Type B pancreatic cell (in vitro differentiated cells): Measurements from ENCODE around the gene PGS1. TPM values are rescaled to one million over a fixed set of nuclear protein-coding genes. Genes with fewer than 3 reads are reported as not detected.

Source experiments
- DNase-seq: peaks from one replicate; pipeline ENCODE4 v3.0.0; 2021; ENCODE audit warnings: mixed read lengths; ENCODE audit not compliant: unreplicated experiment; ENCODE audit errors: extremely low spot score
- H3K27ac Mint-ChIP-seq: 2 replicates; pipeline ENCODE4 v1.8.0; 2021; ENCODE audit warnings: mild to moderate bottlenecking, mixed read lengths
- H3K27me3 Mint-ChIP-seq: 2 replicates; pipeline ENCODE4 v1.8.0; 2021; ENCODE audit warnings: mixed read lengths
- H3K36me3 Mint-ChIP-seq: 2 replicates; pipeline ENCODE4 v1.8.0; 2021; ENCODE audit warnings: mixed read lengths
- H3K4me1 Mint-ChIP-seq: one replicate; pipeline ENCODE4 v1.8.0; 2021; ENCODE audit warnings: mixed read lengths; ENCODE audit not compliant: unreplicated experiment
- H3K4me3 Mint-ChIP-seq: 2 replicates; pipeline ENCODE4 v1.8.0; 2021; ENCODE audit warnings: mild to moderate bottlenecking, mixed read lengths
- H3K9me3 Mint-ChIP-seq: 2 replicates; pipeline ENCODE4 v1.8.0; 2021; ENCODE audit warnings: mixed read lengths
- total RNA-seq: library from RNA; stranded (reverse); gene quantifications from 2 replicates; pipeline ENCODE4 v1.2.1, GENCODE V29; 2021; ENCODE audit warnings: low replicate concordance
- TF ChIP-seq, protein P1 (sequence below): fragments of 200-600 bp; sonication (generic); conservative IDR thresholded peaks from 2 replicates; pipeline ENCODE4 v1.5.0; 2021; ENCODE audit warnings: antibody characterized with exemption, mild to moderate bottlenecking

PGS1 gene
- total RNA-seq, 1 donor from 2014 or later: 54.8 TPM

DNA sequence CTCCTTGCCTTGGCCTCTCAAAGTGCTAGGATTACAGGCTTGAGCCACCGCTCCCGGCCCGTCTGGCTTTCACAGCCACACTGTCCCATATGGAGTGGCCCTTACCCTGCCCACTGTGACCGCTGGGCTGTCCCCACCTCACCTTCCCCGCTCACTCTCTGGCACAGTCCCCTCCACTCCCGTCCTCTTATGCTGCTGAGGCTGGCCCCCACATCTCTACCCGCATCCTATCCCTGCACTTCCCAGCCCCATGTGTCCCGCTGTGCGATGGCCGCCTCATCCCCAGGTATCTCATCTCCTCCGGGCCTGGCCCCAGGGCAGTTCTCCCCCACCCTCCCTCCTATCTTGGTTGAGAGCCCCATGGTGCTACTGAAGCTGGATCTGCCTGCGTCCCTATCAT lies 93.2 kb downstream of the PGS1 start:
- Mint-ChIP-seq H3K36me3 (no peaks in the 10 kb centered on the region), H3K27ac (no peak overlapping the region), H3K4me1 (no peaks in the 10 kb centered on the region), H3K4me3 (no peak overlapping the region), H3K9me3 (no peaks in the 10 kb centered on the region), H3K27me3 (peaks cover 5% of the 10 kb centered on the region)
- TF ChIP-seq, protein P1, sequence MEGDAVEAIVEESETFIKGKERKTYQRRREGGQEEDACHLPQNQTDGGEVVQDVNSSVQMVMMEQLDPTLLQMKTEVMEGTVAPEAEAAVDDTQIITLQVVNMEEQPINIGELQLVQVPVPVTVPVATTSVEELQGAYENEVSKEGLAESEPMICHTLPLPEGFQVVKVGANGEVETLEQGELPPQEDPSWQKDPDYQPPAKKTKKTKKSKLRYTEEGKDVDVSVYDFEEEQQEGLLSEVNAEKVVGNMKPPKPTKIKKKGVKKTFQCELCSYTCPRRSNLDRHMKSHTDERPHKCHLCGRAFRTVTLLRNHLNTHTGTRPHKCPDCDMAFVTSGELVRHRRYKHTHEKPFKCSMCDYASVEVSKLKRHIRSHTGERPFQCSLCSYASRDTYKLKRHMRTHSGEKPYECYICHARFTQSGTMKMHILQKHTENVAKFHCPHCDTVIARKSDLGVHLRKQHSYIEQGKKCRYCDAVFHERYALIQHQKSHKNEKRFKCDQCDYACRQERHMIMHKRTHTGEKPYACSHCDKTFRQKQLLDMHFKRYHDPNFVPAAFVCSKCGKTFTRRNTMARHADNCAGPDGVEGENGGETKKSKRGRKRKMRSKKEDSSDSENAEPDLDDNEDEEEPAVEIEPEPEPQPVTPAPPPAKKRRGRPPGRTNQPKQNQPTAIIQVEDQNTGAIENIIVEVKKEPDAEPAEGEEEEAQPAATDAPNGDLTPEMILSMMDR: no peak
- no peak for DNase-seq

- Mint-ChIP-seq H3K4me3 (no peak overlapping the region), H3K27ac (no peak overlapping the region)
These were observed 93.8 kb downstream of the PGS1 start for GRCh38 chr17:78472035-78472905.

GRCh38 chr17:78473951-78474613 lies 95.6 kb downstream of the PGS1 start:
- no peak overlapping the region for H3K4me3 Mint-ChIP-seq
- H3K36me3 Mint-ChIP-seq: no peaks in the 10 kb centered on the region
- H3K4me1 Mint-ChIP-seq: no peaks in the 10 kb centered on the region
- TF ChIP-seq, protein P1: no peak
- no peak for DNase-seq
- H3K27ac Mint-ChIP-seq: no peak overlapping the region
- H3K9me3 Mint-ChIP-seq: no peaks in the 10 kb centered on the region
- peaks cover 5% of the 10 kb centered on the region for H3K27me3 Mint-ChIP-seq

More at GRCh38 chr17:78472035-78472905, 93.8 kb downstream of the PGS1 start:
- H3K36me3 Mint-ChIP-seq: no peaks in the 10 kb centered on the region
- no peaks in the 10 kb centered on the region for H3K4me1 Mint-ChIP-seq
- H3K27me3 Mint-ChIP-seq: peaks cover 5% of the 10 kb centered on the region
- DNase-seq: no peak
- H3K9me3 Mint-ChIP-seq: no peaks in the 10 kb centered on the region
- TF ChIP-seq, protein P1: no peak

Other genes with a start within 250 kb of the PGS1 start
- 94.4 and 122 TPM in 2 replicates for gene TMC6, start 249.9 kb upstream of the PGS1 start, total RNA-seq
- gene TMC8, start 247.9 kb upstream of the PGS1 start, total RNA-seq: 0.85 and 0.90 TPM in 2 replicates
- not detected in 2 replicates for gene C17orf99, start 232.3 kb upstream of the PGS1 start, total RNA-seq
- gene SYNGR2, start 210.1 kb upstream of the PGS1 start, total RNA-seq: 64.1 and 179 TPM in 2 replicates
- gene TK1, start 191.6 kb upstream of the PGS1 start, total RNA-seq: 34.4 and 41.2 TPM in 2 replicates
- gene AFMID, start 191.3 kb upstream of the PGS1 start, total RNA-seq: 26.4 and 30.5 TPM in 2 replicates
- 20.0 and 63.3 TPM in 2 replicates for gene BIRC5, start 164.4 kb upstream of the PGS1 start, total RNA-seq
- 0.43 TPM in 1 of 2 replicates, not detected in the other for gene TMEM235, start 147.0 kb upstream of the PGS1 start, total RNA-seq
- gene SOCS3, start 18.6 kb upstream of the PGS1 start, total RNA-seq: 16.9 and 21.1 TPM in 2 replicates
- gene DNAH17, start 198.7 kb downstream of the PGS1 start, total RNA-seq: 0.07 and 0.33 TPM in 2 replicates